MCF 10A (cell line): ENCODE results near the gene FKBP8. TPM values are rescaled to one million over a fixed set of nuclear protein-coding genes. Genes with fewer than 3 reads are reported as not detected.

Experiments used
- BruUV-seq: library from RNA; stranded (reverse); fragments of 400-500 nt; replicated peaks from 2 replicates; lab custom pipeline; 2021; lab: Mats Ljungman, UMichigan
- CTCF ChIA-PET: fragments of 300-600 bp; sonication (Branson Sonifier 250); formaldehyde crosslinking; extraction: SDS; loops from one replicate; lab custom pipeline; 2021; ENCODE audit warnings: antibody characterized with exemption, inconsistent platforms; lab: Yijun Ruan, JAX
- POLR2A ChIA-PET: fragments of 300-600, 350-650 bp; sonication (Branson Sonifier 250); formaldehyde crosslinking; extraction: SDS; loops from one replicate; lab custom pipeline; 2020; ENCODE audit warnings: antibody characterized with exemption, inconsistent platforms; lab: Yijun Ruan, JAX
- DNase-seq: peaks from one replicate; pipeline ENCODE4 v3.0.0-alpha.2; 2018; ENCODE audit not compliant: unreplicated experiment
- H3K27ac Mint-ChIP-seq: one replicate; pipeline ENCODE4 v1.8.0; 2022; ENCODE audit warnings: mild to moderate bottlenecking, low read depth, mixed read lengths; ENCODE audit not compliant: unreplicated experiment
- H3K27me3 Mint-ChIP-seq: one replicate; pipeline ENCODE4 v1.8.0; 2022; ENCODE audit warnings: mixed read lengths; ENCODE audit not compliant: insufficient read depth, unreplicated experiment
- H3K36me3 Mint-ChIP-seq: one replicate; pipeline ENCODE4 v1.8.0; 2022; ENCODE audit warnings: mild to moderate bottlenecking, moderate library complexity, mixed read lengths; ENCODE audit not compliant: insufficient read depth, unreplicated experiment
- H3K4me1 Mint-ChIP-seq: one replicate; pipeline ENCODE4 v1.8.0; 2022; ENCODE audit warnings: mixed read lengths; ENCODE audit not compliant: insufficient read depth, unreplicated experiment
- H3K4me3 Mint-ChIP-seq: one replicate; pipeline ENCODE4 v1.8.0; 2022; ENCODE audit warnings: mild to moderate bottlenecking, moderate library complexity, mixed read lengths; ENCODE audit not compliant: unreplicated experiment
- H3K9me3 Mint-ChIP-seq: one replicate; pipeline ENCODE4 v1.8.0; 2022; ENCODE audit warnings: mixed read lengths; ENCODE audit not compliant: unreplicated experiment
- CTCF ChIP-seq: fragments of 200-600 bp; IDR thresholded peaks from one replicate; pipeline ENCODE4 v1.8.0; 2022; ENCODE audit warnings: antibody characterized with exemption, mild to moderate bottlenecking; ENCODE audit not compliant: unreplicated experiment
- intact Hi-C: fragments of 100-400 bp; cut with micrococcal nuclease; formaldehyde crosslinking; loops from 2 replicates; pipeline ENCODE4 v1.14.1; 2022
- total RNA-seq: library from RNA; stranded (reverse); gene quantifications from 2 replicates; pipeline ENCODE4 v1.2.3, GENCODE V29; 2022

Gene FKBP8
- total RNA-seq, 1 experiment from 2014 or later = 154 TPM

- CTCF ChIA-PET = interaction anchor here (1.5 to 1.6 kb wide), 2 partner anchors 12 to 23 kb away, joined by 3 to 7 read pairs; no protein-coding TSS in a partner anchor
- BruUV-seq = no TSS peak
- no peak for TF ChIP-seq CTCF
- Mint-ChIP-seq H3K27ac (no peak overlapping the region), H3K9me3 (no peaks in the 10 kb centered on the region), H3K4me1 (peaks cover 29% of the 10 kb centered on the region), H3K27me3 (no peaks in the 10 kb centered on the region), H3K4me3 (no peak overlapping the region), H3K36me3 (no peaks in the 10 kb centered on the region)
- no peak for DNase-seq
- POLR2A ChIA-PET = interaction anchor here (1.3 to 1.7 kb wide), 2 partner anchors 27 to 50 kb away, joined by 4 to 6 read pairs; partner anchors contain the start of gene FKBP8
- intact Hi-C loops = no loop called here
Observed at GRCh38 chr19:18493440-18494266, 49.7 kb downstream of the FKBP8 start.

- Mint-ChIP-seq H3K27me3 (no peaks in the 10 kb centered on the region), H3K27ac (no peak overlapping the region), H3K36me3 (no peaks in the 10 kb centered on the region), H3K4me1 (peaks cover 36% of the 10 kb centered on the region), H3K9me3 (no peaks in the 10 kb centered on the region), H3K4me3 (no peak overlapping the region)
- intact Hi-C loops = no loop called here
- DNase-seq = no peak
- POLR2A ChIA-PET = interaction anchor here (1.3 to 1.7 kb wide), 2 partner anchors 28 to 51 kb away, joined by 4 to 6 read pairs; partner anchors contain the start of gene FKBP8
- TF ChIP-seq CTCF = no peak
- CTCF ChIA-PET = interaction anchor here (0.6 to 1.6 kb wide), 4 partner anchors 11 to 42 kb away, joined by 3 to 7 read pairs (median 3); no protein-coding TSS in a partner anchor
- BruUV-seq = no TSS peak
Observed at GRCh38 chr19:18491995-18492953, 51.1 kb downstream of the FKBP8 start.

GRCh38 chr19:18490728-18491127, 52.6 kb downstream of the FKBP8 start:
- Mint-ChIP-seq H3K27ac (no peak overlapping the region), H3K27me3 (no peaks in the 10 kb centered on the region), H3K36me3 (no peaks in the 10 kb centered on the region), H3K4me3 (no peak overlapping the region), H3K4me1 (peaks cover 33% of the 10 kb centered on the region), H3K9me3 (no peaks in the 10 kb centered on the region)
- TF ChIP-seq CTCF = no peak
- no TSS peak for BruUV-seq
- no peak for DNase-seq
- ChIA-PET POLR2A (interaction anchor here (1.2 to 1.9 kb wide), 2 partner anchors 10 to 29 kb away, joined by 3 to 4 read pairs; no protein-coding TSS in a partner anchor), CTCF (interaction anchor here (0.6 to 0.7 kb wide), 5 partner anchors 9 to 1425 kb away, joined by 3 to 7 read pairs (median 3); no protein-coding TSS in a partner anchor)
- intact Hi-C loops = no loop called here
